T-cell (primary cell): ENCODE data around the gene ANKRD12. TPM values are rescaled to one million over a fixed set of nuclear protein-coding genes. Genes with fewer than 3 reads are reported as not detected.

Experiments used
- ATAC-seq, 4 experiments: fragments of 200-7000 bp in 3 of 4; fragments of 150-1000 bp in 1 of 4; cut with Tn5 transposase; replicated peaks in 1 of 4; 1 replicate in 3 of 4; 2 replicates in 1 of 4; pipeline ENCODE4 v1.10.0; 2021; ENCODE audit warnings: moderate library complexity in 3 of 4, mild to moderate bottlenecking in 2 of 4, moderate number of reproducible peaks in 1 of 4
- CTCF ChIA-PET, 2 donors: fragments of 300-600 bp; sonication (Branson Sonifier 250); formaldehyde crosslinking; loops; one replicate each; lab custom pipeline; 2022; ENCODE audit warnings: antibody characterized with exemption in 2 of 2; lab: Charles Lee
- POLR2A ChIA-PET, 2 donors: fragments of 300-600 bp; sonication (Branson Sonifier 250); formaldehyde crosslinking; loops; one replicate each; lab custom pipeline; 2022; ENCODE audit warnings: antibody characterized with exemption in 2 of 2; lab: Charles Lee
- DNase-seq, 35 experiments: peaks; one replicate each; pipeline versions ENCODE4 v3.0.0 to v3.0.0-alpha.2; 2013 to 2023
- H3K27ac ChIP-seq: one replicate; pipeline ENCODE4 v1.5.1; 2013; ENCODE audit warnings: low read length
- H3K27me3 ChIP-seq, 2 experiments: replicated peaks in 1 of 2; 1 replicate in 1 of 2; 2 replicates in 1 of 2; pipeline versions ENCODE4 v1.6.1 to v1.7.0; 2013; ENCODE audit warnings: low read length in 1 of 2, mixed read lengths in 1 of 2; ENCODE audit not compliant: control insufficient read depth in 2 of 2, insufficient read depth in 2 of 2; ENCODE audit errors: extremely low read depth in 1 of 2
- H3K36me3 ChIP-seq, 2 donors: 1 replicate in 1 of 2; 2 replicates in 1 of 2; pipeline versions ENCODE4 v1.6.1 to v1.7.0; 2013; ENCODE audit warnings: low read length in 1 of 2; ENCODE audit not compliant: control insufficient read depth in 2 of 2, insufficient read depth in 1 of 2; ENCODE audit errors: extremely low read depth in 1 of 2
- H3K4me1 ChIP-seq, 2 experiments: 1 replicate in 1 of 2; 2 replicates in 1 of 2; pipeline versions ENCODE4 v1.6.1 to v1.7.0; 2013; ENCODE audit warnings: low read length in 2 of 2, mixed read lengths in 1 of 2; ENCODE audit not compliant: insufficient read depth in 2 of 2, control insufficient read depth in 1 of 2; ENCODE audit errors: extremely low read depth in 1 of 2
- H3K4me3 ChIP-seq, 2 donors: 1 replicate in 1 of 2; 2 replicates in 1 of 2; pipeline versions ENCODE4 v1.5.1 to v1.7.0; 2013; ENCODE audit warnings: mild to moderate bottlenecking in 2 of 2, low read length in 1 of 2, moderate library complexity in 1 of 2; ENCODE audit not compliant: control insufficient read depth in 1 of 2; ENCODE audit errors: extremely low read depth in 1 of 2
- H3K9me3 ChIP-seq: 2 replicates; pipeline ENCODE4 v1.7.0; 2013
- H3K27ac Mint-ChIP-seq, 2 donors: one replicate each; pipeline ENCODE4 v1.8.0; 2020 to 2021; ENCODE audit warnings: mild to moderate bottlenecking in 2 of 2, mixed read lengths in 2 of 2
- H3K27me3 Mint-ChIP-seq, 2 donors: one replicate each; pipeline ENCODE4 v1.8.0; 2021 to 2022; ENCODE audit warnings: mixed read lengths in 2 of 2
- H3K36me3 Mint-ChIP-seq: one replicate; pipeline ENCODE4 v1.8.0; 2021; ENCODE audit warnings: mixed read lengths
- H3K4me1 Mint-ChIP-seq, 3 donors: one replicate each; pipeline ENCODE4 v1.8.0; 2020 to 2022; ENCODE audit warnings: mixed read lengths in 3 of 3, mild to moderate bottlenecking in 1 of 3
- H3K4me3 Mint-ChIP-seq, 3 donors: one replicate each; pipeline ENCODE4 v1.8.0; 2020 to 2022; ENCODE audit warnings: mild to moderate bottlenecking in 3 of 3, mixed read lengths in 3 of 3, moderate library complexity in 3 of 3
- H3K9me3 Mint-ChIP-seq, 3 donors: one replicate each; pipeline ENCODE4 v1.8.0; 2020 to 2022; ENCODE audit warnings: mixed read lengths in 3 of 3
- WGBS: methylation state at CpG from one replicate; pipeline ENCODE4 v1.1.5; 2013; ENCODE audit warnings: missing lambda C conversion rate; ENCODE audit not compliant: insufficient coverage; 5-methylcytosine and 5-hydroxymethylcytosine counted together
- total RNA-seq, 35 experiments: library from RNA in 6 of 35; stranded (reverse) in 6 of 35; fragments of 120-200 nt in 1 of 35; gene quantifications; one replicate each; pipeline versions ENCODE4 v1.2.1 to v1.2.4 and lab custom pipeline; 2013 to 2026

The ANKRD12 gene
- total RNA-seq, 5 donors from 2014 or later (not counting 1 experiment from before 2014, with no cell fraction given), result 183 to 211 (median 199) TPM

- peak; percentile 86 to 96 (median 89) for ATAC-seq
- H3K27ac Mint-ChIP-seq, result peak within 1 kb of the TSS; percentile 93 to 95
- peak; percentile 93 to 99 (median 97) for DNase-seq
- H3K9me3 Mint-ChIP-seq, result no peaks in the 10 kb centered on the region
- ChIA-PET CTCF (interaction anchor here (0.6 to 1.9 kb wide), 19 partner anchors 11 to 108 kb away, joined by 3 to 31 read pairs (median 4); partner anchors contain the start of gene ANKRD12 (in 1 of the 2)), POLR2A (interaction anchor here (0.7 to 1.7 kb wide), 10 partner anchors 12 to 34 kb away, joined by 3 to 12 read pairs (median 5); partner anchors contain the start of gene ANKRD12 (in 2 of the 2))
- peak within 1 kb of the TSS; percentile 76 to 91 for H3K4me3 ChIP-seq
- H3K36me3 ChIP-seq, result no peaks in the 10 kb centered on the region
- H3K27ac ChIP-seq, result peak within 1 kb of the TSS; percentile 80
- WGBS, result 0% methylated on average over 49 of the region's 64 CpGs
- H3K4me1 ChIP-seq, result peaks cover 21 to 36% of the 10 kb centered on the region in 2 experiments
- no peaks in the 10 kb centered on the region for H3K9me3 ChIP-seq
- H3K36me3 Mint-ChIP-seq, result peaks cover 17% of the 10 kb centered on the region
- H3K4me3 Mint-ChIP-seq, result peak within 1 kb of the TSS; percentile 91 to 92 (median 91)
- H3K4me1 Mint-ChIP-seq, result peaks cover 55 to 65% (median 60%) of the 10 kb centered on the region in 3 donors
- H3K27me3 Mint-ChIP-seq, result no peaks in the 10 kb centered on the region
- H3K27me3 ChIP-seq, result no peaks in the 10 kb centered on the region
These were observed 33.8 kb upstream of the ANKRD12 start, which contains the start of gene NDUFV2 for GRCh38 chr18:9102508-9103375. NDUFV2 (plus strand) TSS chr18:9102699; CDS start chr18:9102744, 45 bp downstream.

- Mint-ChIP-seq H3K36me3 (peaks cover 17% of the 10 kb centered on the region), H3K27ac (peak overlapping the region; percentile 93 to 95), H3K4me3 (peak overlapping the region; percentile 91 to 92 (median 91)), H3K27me3 (no peaks in the 10 kb centered on the region), H3K4me1 (peaks cover 62 to 72% (median 66%) of the 10 kb centered on the region in 3 donors), H3K9me3 (no peaks in the 10 kb centered on the region)
- Histone ChIP-seq H3K36me3 (no peaks in the 10 kb centered on the region), H3K4me1 (peaks cover 22 to 42% of the 10 kb centered on the region in 2 experiments), H3K27me3 (no peaks in the 10 kb centered on the region), H3K9me3 (no peaks in the 10 kb centered on the region), H3K27ac (peak overlapping the region; percentile 80), H3K4me3 (peak overlapping the region; percentile 76 to 91)
- ChIA-PET CTCF (interaction anchor here (0.6 to 1.9 kb wide), 19 partner anchors 11 to 231 kb away, joined by 3 to 31 read pairs (median 4); partner anchors contain the start of genes TWSG1 (in 2 of the 2) and ANKRD12 (in 1 of the 2)), POLR2A (interaction anchor here (0.5 to 1.2 kb wide), 9 partner anchors 10 to 232 kb away, joined by 3 to 6 read pairs (median 5); partner anchors contain the start of gene ANKRD12 (in 1 of the 2))
- WGBS, result no CpG with 5 or more reads among the region's 4 CpGs
- ATAC-seq, result no peak
- peak in 1 of 35 experiments; percentile 55 for DNase-seq
These were observed 33.2 kb upstream of the ANKRD12 start for GRCh38 chr18:9103376-9103873.

GRCh38 chr18:9104244-9104901 is 32.2 kb upstream of the ANKRD12 start:
- Histone ChIP-seq H3K4me3 (peak overlapping the region; percentile 62 to 76), H3K9me3 (no peaks in the 10 kb centered on the region), H3K4me1 (peaks cover 28 to 49% of the 10 kb centered on the region in 2 experiments), H3K27ac (peak overlapping the region; percentile 80), H3K27me3 (no peaks in the 10 kb centered on the region), H3K36me3 (no peaks in the 10 kb centered on the region)
- Mint-ChIP-seq H3K4me1 (peaks cover 71 to 81% (median 75%) of the 10 kb centered on the region in 3 donors), H3K27ac (peak overlapping the region; percentile 93 to 95), H3K27me3 (no peaks in the 10 kb centered on the region), H3K36me3 (peaks cover 20% of the 10 kb centered on the region), H3K4me3 (peak overlapping the region; percentile 91 to 92 (median 91)), H3K9me3 (no peaks in the 10 kb centered on the region)
- ChIA-PET POLR2A (interaction anchor here (0.6 to 1.4 kb wide), 8 partner anchors 10 to 150 kb away, joined by 3 to 6 read pairs (median 5); partner anchors contain the start of gene ANKRD12 (in 1 of the 2)), CTCF (interaction anchor here (0.6 to 1.9 kb wide), 10 partner anchors 10 to 230 kb away, joined by 4 to 31 read pairs (median 8); partner anchors contain the start of genes TWSG1 (in 2 of the 2) and ANKRD12 (in 1 of the 2))
- no peak for DNase-seq
- ATAC-seq, result no peak
- 6% methylated on average over 2 of the region's 5 CpGs for WGBS

- 80% methylated on average over 1 of the region's 3 CpGs for WGBS
- peak overlapping the region; percentile 93 to 95 for H3K27ac Mint-ChIP-seq
- H3K4me3 Mint-ChIP-seq, result peak overlapping the region; percentile 91 to 92 (median 91)
- peak in 1 of 35 experiments; percentile 25 for DNase-seq
- peak overlapping the region; percentile 80 for H3K27ac ChIP-seq
- H3K4me3 ChIP-seq, result peak overlapping the region in 1 of 2 donors; percentile 76
- peaks cover 80 to 88% (median 81%) of the 10 kb centered on the region in 3 donors for H3K4me1 Mint-ChIP-seq
- H3K27me3 ChIP-seq, result no peaks in the 10 kb centered on the region
- H3K9me3 Mint-ChIP-seq, result no peaks in the 10 kb centered on the region
- no peaks in the 10 kb centered on the region for H3K9me3 ChIP-seq
- ATAC-seq, result no peak
- H3K27me3 Mint-ChIP-seq, result no peaks in the 10 kb centered on the region
- POLR2A ChIA-PET, result interaction anchor here (0.8 to 1.4 kb wide), 7 partner anchors 9 to 37 kb away, joined by 3 to 5 read pairs (median 3); no protein-coding TSS in a partner anchor
- H3K4me1 ChIP-seq, result peaks cover 30 to 60% of the 10 kb centered on the region in 2 experiments
- CTCF ChIA-PET, result interaction anchor here in 1 of 2 donors (0.5 to 1.3 kb wide), 4 partner anchors 12 to 82 kb away, joined by 3 to 9 read pairs (median 4); no protein-coding TSS in a partner anchor
- H3K36me3 Mint-ChIP-seq, result peaks cover 24% of the 10 kb centered on the region
- no peaks in the 10 kb centered on the region for H3K36me3 ChIP-seq
These were observed 31.2 kb upstream of the ANKRD12 start for GRCh38 chr18:9105420-9105819.

- 83% methylated on average over 1 of the region's 1 CpG for WGBS
- peaks cover 0 to under 1% of the 10 kb centered on the region in 2 donors for H3K36me3 ChIP-seq
- POLR2A ChIA-PET, result interaction anchor here (0.8 to 1.2 kb wide), 5 partner anchors 12 to 36 kb away, joined by 3 to 4 read pairs (median 3); no protein-coding TSS in a partner anchor
- DNase-seq (no peak), ATAC-seq (no peak)
- Mint-ChIP-seq H3K27ac (peak overlapping the region; percentile 93 to 95), H3K4me1 (peaks cover 82 to 89% (median 83%) of the 10 kb centered on the region in 3 donors), H3K9me3 (no peaks in the 10 kb centered on the region), H3K36me3 (peaks cover 24% of the 10 kb centered on the region), H3K27me3 (no peaks in the 10 kb centered on the region), H3K4me3 (peak overlapping the region; percentile 91 to 92 (median 91))
- H3K9me3 ChIP-seq, result no peaks in the 10 kb centered on the region
- no peaks in the 10 kb centered on the region for H3K27me3 ChIP-seq
- H3K4me3 ChIP-seq, result peak overlapping the region in 1 of 2 donors; percentile 76
- CTCF ChIA-PET, result interaction anchor here in 1 of 2 donors (0.6 to 1.1 kb wide), 3 partner anchors 13 to 81 kb away, joined by 3 to 4 read pairs (median 3); no protein-coding TSS in a partner anchor
- peak overlapping the region; percentile 80 for H3K27ac ChIP-seq
- peaks cover 32 to 60% of the 10 kb centered on the region in 2 experiments for H3K4me1 ChIP-seq
These were observed 30.5 kb upstream of the ANKRD12 start for GRCh38 chr18:9106094-9106493.
